Skeletal muscle tissue (tissue), 4 donors: ENCODE results near the gene ZGPAT. TPM values are rescaled to one million over a fixed set of nuclear protein-coding genes. Genes with fewer than 3 reads are reported as not detected.

Source experiments
- H3K27ac ChIP-seq: one replicate; pipeline ENCODE4 v1.7.0; 2013; ENCODE audit warnings: mild to moderate bottlenecking, low read depth, low read length, inconsistent platforms
- H3K27me3 ChIP-seq, 3 donors: one replicate each; pipeline ENCODE4 v1.7.0; 2013; ENCODE audit warnings: low read length in 3 of 3; ENCODE audit not compliant: control insufficient read depth in 3 of 3, insufficient read depth in 3 of 3
- H3K36me3 ChIP-seq, 3 donors: one replicate each; pipeline ENCODE4 v1.7.0; 2013; ENCODE audit warnings: low read length in 3 of 3; ENCODE audit not compliant: control insufficient read depth in 3 of 3, insufficient read depth in 3 of 3
- H3K4me1 ChIP-seq, 3 donors: one replicate each; pipeline ENCODE4 v1.7.0; 2013; ENCODE audit warnings: low read length in 3 of 3, mild to moderate bottlenecking in 3 of 3; ENCODE audit not compliant: control insufficient read depth in 3 of 3, insufficient read depth in 3 of 3
- H3K4me3 ChIP-seq, 3 donors: one replicate each; pipeline ENCODE4 v1.7.0; 2013; ENCODE audit warnings: low read length in 3 of 3
- H3K9ac ChIP-seq, 3 donors: one replicate each; pipeline ENCODE4 v1.7.0; 2013; ENCODE audit warnings: low read length in 3 of 3, mild to moderate bottlenecking in 3 of 3, moderate library complexity in 2 of 3, low read depth in 1 of 3
- H3K9me3 ChIP-seq, 3 donors: one replicate each; pipeline ENCODE4 v1.7.0; 2013; ENCODE audit warnings: low read length in 3 of 3; ENCODE audit not compliant: control insufficient read depth in 3 of 3
- total RNA-seq: library from RNA; depleted of rRNA; stranded (reverse); fragments of >200 nt; gene quantifications from one replicate; pipeline ENCODE4 v1.2.3, GENCODE V29; 2014
- donor health status: Osteomylitis.

ZGPAT gene
- total RNA-seq, 1 donor from 2014 or later, result 6.8 TPM

DNA sequence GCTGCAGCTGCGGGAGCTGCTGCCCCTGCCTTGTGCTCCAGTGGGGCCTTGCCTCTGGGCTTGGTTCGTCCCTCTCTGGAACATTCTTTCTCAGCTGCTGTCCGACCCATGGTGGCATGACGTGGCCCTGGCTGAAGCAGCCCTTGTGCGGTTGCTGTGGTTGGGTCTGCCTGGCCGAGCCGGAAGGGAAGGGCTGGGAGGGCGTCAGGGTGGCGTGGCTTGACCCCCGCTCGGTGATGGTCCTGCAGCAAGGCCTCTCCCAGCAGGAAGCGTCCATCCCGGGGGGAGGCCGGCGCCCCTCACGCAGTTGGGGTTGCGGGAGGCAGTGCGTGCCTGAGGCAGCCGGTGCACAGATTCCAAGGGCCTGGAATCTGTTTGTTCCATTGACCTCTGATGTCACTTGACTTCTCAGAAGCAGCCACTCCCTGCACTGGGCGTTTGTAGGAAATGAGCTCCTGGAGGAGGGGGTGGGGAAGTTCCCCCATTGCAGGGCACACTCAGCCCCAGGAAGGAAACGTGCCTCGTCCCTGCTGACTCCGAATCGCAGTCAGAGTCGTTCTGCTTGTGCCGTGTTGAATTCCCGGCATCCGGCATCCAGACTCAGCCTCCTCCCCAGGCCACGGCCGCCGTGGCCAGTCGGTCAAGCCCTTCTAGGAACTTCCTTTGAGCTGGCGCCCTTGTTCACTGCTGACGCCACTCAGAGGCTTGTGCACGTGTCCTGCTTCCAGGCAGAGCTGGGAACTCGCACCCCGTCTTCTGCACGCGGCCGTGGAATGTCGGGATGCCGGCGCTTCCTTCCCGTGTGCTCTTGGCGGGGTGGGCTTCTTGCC lies 21.1 kb upstream of the ZGPAT start:
- Histone ChIP-seq H3K36me3 (peaks cover 0 to 3% (median 0%) of the 10 kb centered on the region in 3 donors), H3K27me3 (no peaks in the 10 kb centered on the region), H3K4me3 (peak overlapping the region in 1 of 3 donors; percentile 41), H3K4me1 (peaks cover 40 to 50% (median 43%) of the 10 kb centered on the region in 3 donors), H3K9ac (peak overlapping the region; percentile 32 to 65 (median 57)), H3K27ac (peak overlapping the region; percentile 93), H3K9me3 (no peaks in the 10 kb centered on the region)

DNA sequence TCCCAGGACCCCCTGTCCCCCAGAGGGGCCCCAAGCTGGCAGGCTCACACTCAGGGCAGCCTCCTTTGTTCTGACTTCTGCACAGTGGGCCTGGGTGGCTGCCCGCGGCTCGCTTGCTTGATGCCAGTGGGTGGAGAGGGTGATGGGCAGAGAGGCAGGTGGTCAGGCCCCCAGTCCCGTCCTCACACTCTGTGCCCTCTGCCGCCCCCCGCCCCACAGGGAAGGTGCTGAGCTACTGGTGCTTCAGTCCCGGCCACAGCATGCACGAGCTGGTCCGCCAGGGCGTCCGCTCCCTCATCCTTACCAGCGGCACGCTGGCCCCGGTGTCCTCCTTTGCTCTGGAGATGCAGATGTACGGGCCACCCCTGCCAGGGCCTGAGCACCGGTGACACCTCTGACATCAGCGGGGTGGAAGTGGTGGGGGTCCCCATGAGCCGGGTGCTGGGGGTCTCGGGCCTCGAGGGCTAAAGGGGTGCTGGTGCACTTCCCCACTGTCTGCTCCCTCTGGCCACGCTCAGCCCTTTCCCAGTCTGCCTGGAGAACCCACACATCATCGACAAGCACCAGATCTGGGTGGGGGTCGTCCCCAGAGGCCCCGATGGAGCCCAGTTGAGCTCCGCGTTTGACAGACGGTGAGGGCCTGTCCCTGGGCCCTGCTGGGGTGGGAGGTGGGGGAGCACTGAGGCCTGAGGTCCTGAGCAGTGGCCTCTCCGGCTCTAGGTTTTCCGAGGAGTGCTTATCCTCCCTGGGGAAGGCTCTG lies 20.2 kb upstream of the ZGPAT start:
- Histone ChIP-seq H3K9me3 (no peaks in the 10 kb centered on the region), H3K36me3 (no peaks in the 10 kb centered on the region), H3K9ac (peak overlapping the region in 1 of 3 donors; percentile 57), H3K4me1 (peaks cover 36 to 43% (median 38%) of the 10 kb centered on the region in 3 donors), H3K27me3 (no peaks in the 10 kb centered on the region), H3K4me3 (no peak overlapping the region), H3K27ac (peak overlapping the region; percentile 93)

DNA sequence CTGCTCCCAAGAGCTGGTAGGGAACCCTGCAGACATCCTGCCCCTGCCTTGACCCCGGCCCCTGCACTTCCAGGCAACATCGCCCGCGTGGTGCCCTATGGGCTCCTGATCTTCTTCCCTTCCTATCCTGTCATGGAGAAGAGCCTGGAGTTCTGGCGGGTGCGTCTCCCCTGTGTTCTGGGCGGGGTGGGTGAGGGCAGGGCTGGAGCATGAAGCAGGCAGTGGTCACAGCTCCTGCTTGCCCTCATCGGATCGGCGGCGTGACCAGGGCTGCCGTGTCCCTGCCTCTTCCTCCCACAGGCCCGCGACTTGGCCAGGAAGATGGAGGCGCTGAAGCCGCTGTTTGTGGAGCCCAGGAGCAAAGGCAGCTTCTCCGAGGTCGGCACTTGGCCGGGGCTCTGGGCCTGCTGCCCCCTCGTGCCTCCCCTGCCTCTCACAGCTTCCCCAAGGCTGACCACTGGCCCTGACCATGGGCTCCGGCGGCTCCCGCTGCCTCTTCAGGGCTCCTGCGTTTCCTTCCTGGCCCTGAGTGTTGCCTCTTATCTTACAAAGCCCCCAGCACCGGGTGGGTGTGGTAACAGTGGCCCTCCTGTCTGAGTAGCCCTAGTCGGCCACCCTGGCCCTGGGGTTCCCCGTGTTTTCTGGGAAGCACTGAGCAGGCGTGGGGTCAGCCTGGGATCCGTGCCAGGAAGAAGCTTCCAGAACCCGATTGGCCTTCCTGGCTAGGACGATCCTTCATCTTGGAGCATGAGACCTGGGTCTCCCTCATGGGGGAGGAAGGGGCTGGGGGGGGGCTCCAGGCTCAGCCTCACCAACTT lies 19.4 kb upstream of the ZGPAT start:
- Histone ChIP-seq H3K36me3 (no peaks in the 10 kb centered on the region), H3K27ac (peak overlapping the region; percentile 93), H3K9ac (peak overlapping the region in 1 of 3 donors; percentile 57)

DNA sequence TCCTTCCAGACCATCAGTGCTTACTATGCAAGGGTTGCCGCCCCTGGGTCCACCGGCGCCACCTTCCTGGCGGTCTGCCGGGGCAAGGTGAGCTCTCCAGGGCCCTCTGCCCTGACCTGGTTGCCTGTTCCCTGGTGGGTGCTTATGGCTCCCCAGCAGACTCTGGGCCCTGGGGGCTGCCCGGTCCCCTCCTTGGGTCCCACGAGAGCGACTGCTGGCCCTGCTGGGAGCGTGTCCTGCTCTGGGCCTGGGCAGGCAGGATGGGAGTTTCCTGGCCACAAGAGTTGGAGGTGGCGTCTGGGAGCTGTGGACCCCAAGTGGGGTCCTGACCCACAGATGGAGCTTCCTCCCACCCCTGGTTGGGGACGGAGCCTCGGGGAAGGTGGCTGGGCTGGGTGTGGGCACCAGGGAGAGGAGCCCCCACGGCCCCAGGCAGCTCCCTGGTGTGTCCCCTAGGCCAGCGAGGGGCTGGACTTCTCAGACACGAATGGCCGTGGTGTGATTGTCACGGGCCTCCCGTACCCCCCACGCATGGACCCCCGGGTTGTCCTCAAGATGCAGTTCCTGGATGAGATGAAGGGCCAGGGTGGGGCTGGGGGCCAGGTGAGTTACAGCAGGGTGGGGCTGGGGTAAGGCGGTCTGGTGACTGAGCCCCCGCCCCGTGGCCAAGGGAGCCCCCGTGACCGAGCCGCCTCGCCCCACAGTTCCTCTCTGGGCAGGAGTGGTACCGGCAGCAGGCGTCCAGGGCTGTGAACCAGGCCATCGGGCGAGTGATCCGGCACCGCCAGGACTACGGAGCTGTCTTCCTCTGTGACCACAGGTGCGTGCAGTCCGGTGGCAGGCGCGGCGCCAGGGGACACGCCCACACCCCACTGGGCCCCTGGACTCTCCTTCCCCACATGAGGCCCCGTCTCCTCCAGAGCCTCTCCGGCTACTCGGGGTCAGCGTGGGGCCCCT lies 18.5 kb upstream of the ZGPAT start:
- no peaks in the 10 kb centered on the region for H3K9me3 ChIP-seq
- H3K27me3 ChIP-seq, result no peaks in the 10 kb centered on the region
- H3K36me3 ChIP-seq, result peaks cover 4 to 6% (median 5%) of the 10 kb centered on the region in 3 donors
- no peak overlapping the region for H3K4me3 ChIP-seq
- H3K4me1 ChIP-seq, result peaks cover 28 to 35% (median 32%) of the 10 kb centered on the region in 3 donors
- no peak overlapping the region for H3K9ac ChIP-seq
- no peak overlapping the region for H3K27ac ChIP-seq

More for the DNA sequence above, 19.4 kb upstream of the ZGPAT start:
- peaks cover 28 to 35% (median 32%) of the 10 kb centered on the region in 3 donors for H3K4me1 ChIP-seq
- no peaks in the 10 kb centered on the region for H3K9me3 ChIP-seq
- no peaks in the 10 kb centered on the region for H3K27me3 ChIP-seq
- no peak overlapping the region for H3K4me3 ChIP-seq

DNA sequence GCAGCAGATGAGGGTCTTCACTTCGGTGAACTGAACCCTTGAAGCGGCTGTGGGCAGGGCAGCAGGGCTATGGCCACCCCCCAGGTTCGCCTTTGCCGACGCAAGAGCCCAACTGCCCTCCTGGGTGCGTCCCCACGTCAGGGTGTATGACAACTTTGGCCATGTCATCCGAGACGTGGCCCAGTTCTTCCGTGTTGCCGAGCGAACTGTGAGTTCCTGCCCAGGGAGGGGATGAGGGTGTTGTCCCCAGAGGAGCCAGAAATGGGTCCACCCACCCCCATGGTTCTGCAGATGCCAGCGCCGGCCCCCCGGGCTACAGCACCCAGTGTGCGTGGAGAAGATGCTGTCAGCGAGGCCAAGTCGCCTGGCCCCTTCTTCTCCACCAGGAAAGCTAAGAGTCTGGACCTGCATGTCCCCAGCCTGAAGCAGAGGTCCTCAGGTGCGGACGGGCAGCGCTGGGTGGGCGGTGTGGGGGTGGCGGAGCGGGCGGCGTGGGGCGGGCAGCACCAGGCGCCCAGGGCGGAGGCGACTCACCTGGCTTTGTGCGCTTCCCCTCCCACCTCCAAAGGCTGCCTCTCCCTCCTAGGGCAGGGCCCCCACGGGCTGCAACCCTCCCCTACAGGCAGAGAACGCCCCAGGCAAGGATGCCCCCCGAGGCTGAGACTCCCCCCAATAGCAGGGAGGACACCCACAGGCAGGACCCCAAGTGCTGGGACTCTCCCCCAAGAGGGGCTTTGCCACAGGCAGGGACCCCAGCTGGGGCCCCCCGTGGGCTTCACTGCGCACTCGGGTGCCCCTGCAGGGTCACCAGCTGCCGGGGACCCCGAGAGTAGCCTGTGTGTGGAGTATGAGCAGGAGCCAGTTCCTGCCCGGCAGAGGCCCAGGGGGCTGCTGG lies 17.6 kb upstream of the ZGPAT start:
- Histone ChIP-seq H3K4me1 (peaks cover 28 to 34% (median 32%) of the 10 kb centered on the region in 3 donors), H3K9ac (no peak overlapping the region), H3K27ac (no peak overlapping the region), H3K4me3 (no peak overlapping the region), H3K27me3 (no peaks in the 10 kb centered on the region), H3K9me3 (no peaks in the 10 kb centered on the region), H3K36me3 (peaks cover 4 to 10% (median 7%) of the 10 kb centered on the region in 3 donors)

DNA sequence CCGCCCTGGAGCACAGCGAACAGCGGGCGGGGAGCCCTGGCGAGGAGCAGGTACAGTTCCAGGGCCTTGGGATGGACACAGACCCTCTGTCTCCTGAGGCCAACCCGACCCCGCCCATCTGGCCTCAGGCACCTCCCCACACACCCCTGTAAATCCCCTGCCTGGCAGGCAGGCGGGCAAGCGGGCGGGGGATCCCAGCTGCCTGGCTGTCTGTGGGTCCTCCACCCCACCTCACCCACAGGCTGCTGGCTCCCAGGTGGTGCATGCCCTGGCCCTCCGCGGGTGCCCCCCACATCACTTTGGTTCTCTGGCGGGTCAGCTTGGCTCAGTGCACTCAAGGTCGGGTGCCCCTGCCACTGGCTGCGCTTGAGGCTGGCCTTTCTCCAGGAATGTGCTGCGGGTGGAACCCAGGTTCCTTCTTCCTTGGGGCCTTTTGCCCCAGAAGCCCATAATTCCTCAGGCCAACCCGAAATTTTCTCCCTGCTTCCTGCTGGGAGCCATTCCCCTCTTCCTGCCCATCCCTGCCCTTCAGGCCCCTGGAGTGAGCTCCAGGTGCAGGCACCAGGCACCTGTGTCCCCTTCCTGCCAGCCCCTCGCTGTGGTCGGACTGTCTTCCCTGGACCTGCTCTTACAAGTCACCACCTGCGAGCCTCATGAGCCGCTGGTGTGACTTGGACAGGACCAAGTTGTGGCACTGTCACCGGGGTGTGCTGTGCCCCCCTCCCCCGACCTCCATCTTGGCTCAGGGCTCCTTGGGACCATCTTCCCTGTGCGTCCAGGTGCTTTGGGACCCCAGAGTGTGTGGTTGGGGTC lies 16.7 kb upstream of the ZGPAT start:
- Histone ChIP-seq H3K27me3 (no peaks in the 10 kb centered on the region), H3K9me3 (no peaks in the 10 kb centered on the region), H3K36me3 (peaks cover 4 to 11% (median 10%) of the 10 kb centered on the region in 3 donors), H3K27ac (no peak overlapping the region), H3K4me1 (peaks cover 24 to 34% (median 32%) of the 10 kb centered on the region in 3 donors), H3K4me3 (no peak overlapping the region), H3K9ac (no peak overlapping the region)

DNA sequence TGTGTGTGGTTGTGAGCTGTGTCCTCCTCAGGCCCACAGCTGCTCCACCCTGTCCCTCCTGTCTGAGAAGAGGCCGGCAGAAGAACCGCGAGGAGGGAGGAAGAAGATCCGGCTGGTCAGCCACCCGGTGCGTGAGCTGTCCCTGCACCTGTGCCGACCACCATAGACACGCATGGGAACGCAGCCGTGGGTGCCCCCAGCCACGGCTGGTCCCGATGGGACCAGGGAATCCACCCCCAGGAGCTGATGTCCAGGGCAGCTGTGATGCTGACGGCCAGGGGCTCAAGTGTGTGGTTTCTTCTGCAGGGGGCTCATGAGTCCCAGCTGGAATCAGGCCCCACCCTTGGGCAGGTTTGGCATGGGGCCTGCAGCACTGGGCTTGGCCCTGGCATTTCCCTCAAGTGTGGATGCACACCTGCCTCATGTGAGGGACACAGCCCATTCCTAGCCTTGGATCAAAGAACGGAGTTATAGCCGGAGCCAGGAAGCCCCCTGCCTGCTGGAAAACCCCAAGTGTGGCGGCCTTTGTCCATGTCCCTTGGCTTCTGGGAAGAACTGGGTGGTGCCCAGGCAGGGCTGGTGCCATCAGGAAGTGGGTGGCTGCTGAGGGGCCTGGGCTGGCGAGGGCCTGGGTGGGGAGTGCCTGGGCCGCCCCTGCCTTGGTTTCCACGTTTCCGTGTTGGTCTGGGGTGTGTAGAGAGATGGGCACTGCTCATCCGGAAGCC lies 16.0 kb upstream of the ZGPAT start:
- H3K4me1 ChIP-seq, result peaks cover 20 to 33% (median 32%) of the 10 kb centered on the region in 3 donors

More for the DNA sequence above, 16.0 kb upstream of the ZGPAT start:
- H3K27ac ChIP-seq, result no peak overlapping the region
- H3K36me3 ChIP-seq, result peaks cover 4 to 11% (median 10%) of the 10 kb centered on the region in 3 donors
- H3K27me3 ChIP-seq, result no peaks in the 10 kb centered on the region
- H3K9ac ChIP-seq, result no peak overlapping the region
- no peak overlapping the region for H3K4me3 ChIP-seq
- H3K9me3 ChIP-seq, result no peaks in the 10 kb centered on the region
